Urinary bladder (tissue), 4 donors: ENCODE data around the gene CTLA4. TPM values are rescaled to one million over a fixed set of nuclear protein-coding genes. Genes with fewer than 3 reads are reported as not detected.

Source experiments
- DNase-seq: peaks from one replicate; pipeline ENCODE4 v3.0.0-alpha.2; 2015; ENCODE audit errors: extremely low spot score
- H3K27ac ChIP-seq: one replicate; pipeline ENCODE4 v1.5.1; 2013; ENCODE audit warnings: low read depth, mild to moderate bottlenecking, moderate library complexity
- H3K36me3 ChIP-seq: one replicate; pipeline ENCODE4 v1.6.1; 2013; ENCODE audit warnings: mild to moderate bottlenecking, moderate library complexity; ENCODE audit not compliant: insufficient read depth
- H3K4me1 ChIP-seq: one replicate; pipeline ENCODE4 v1.6.1; 2013; ENCODE audit warnings: mild to moderate bottlenecking, moderate library complexity; ENCODE audit not compliant: insufficient read depth
- H3K4me3 ChIP-seq: one replicate; pipeline ENCODE4 v1.5.1; 2013; ENCODE audit warnings: low read depth, low read length
- WGBS: extraction: QIAGEN DNeasy Blood & Tissue Kit; methylation state at CpG from one replicate; pipeline ENCODE4 v1.1.7; 2013; 5-methylcytosine and 5-hydroxymethylcytosine counted together
- polyA plus RNA-seq: library from polyadenylated mRNA; stranded (reverse); fragments of 200-250 nt; gene quantifications from one replicate; pipeline ENCODE4 v1.2.3, GENCODE V29; 2013
- total RNA-seq: library from RNA; depleted of rRNA; stranded (reverse); fragments of >200 nt; gene quantifications from one replicate; pipeline ENCODE4 v1.2.3, GENCODE V29; 2014
- donor health status: healthy with polysubstance abuse.
- donor health status: healthy.

CTLA4 gene
- total and polyA plus RNA-seq, 2 donors = 0.11 to 0.25 TPM

DNA sequence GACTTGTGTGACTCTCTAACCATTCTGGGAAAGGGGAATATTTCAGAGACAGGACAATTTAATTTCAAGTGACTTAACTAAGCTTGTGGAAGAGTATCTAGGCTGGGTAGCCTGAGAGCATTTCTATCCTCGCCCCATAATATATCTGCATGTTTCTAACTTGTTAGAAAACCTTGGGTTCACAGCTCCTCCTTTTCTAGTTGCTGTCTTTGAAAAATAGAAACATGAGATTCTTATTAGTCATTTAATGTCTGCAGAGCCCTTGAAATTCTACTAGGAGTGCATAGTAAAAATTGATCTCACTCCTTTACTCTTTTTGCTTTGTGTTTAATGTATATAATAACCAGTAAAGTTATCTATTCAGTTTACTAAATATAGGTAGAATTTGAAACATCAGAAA lies 22.4 kb downstream of the CTLA4 start:
- WGBS = 97% methylated on average over 1 of the region's 1 CpG
- no peaks in the 10 kb centered on the region for H3K36me3 ChIP-seq

DNA sequence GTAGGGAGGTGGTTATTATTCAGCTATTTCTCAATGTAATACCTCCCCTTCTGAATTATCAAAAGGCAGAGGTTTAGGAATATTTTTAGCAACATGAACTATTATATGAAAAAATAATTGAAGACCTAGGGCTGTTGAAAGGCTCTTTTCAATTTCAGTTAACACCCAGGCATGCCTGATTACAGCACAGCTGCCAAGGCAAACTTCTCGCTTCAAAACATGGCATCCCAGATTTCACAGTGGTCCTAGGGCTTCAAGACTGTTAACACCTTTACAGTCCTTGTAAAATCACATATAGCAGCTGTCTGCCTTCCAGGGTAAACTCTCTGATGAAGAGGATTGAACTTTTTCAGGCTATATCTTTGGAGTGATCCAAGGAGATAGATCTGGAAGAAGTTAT lies 23.2 kb downstream of the CTLA4 start:
- no peak overlapping the region for H3K27ac ChIP-seq
- no peaks in the 10 kb centered on the region for H3K36me3 ChIP-seq
- no peak for DNase-seq
- no peak overlapping the region for H3K4me3 ChIP-seq
- 64% methylated on average over 1 of the region's 1 CpG for whole genome bisulfite sequencing
- H3K4me1 ChIP-seq = no peaks in the 10 kb centered on the region

More for the DNA sequence above, 22.4 kb downstream of the CTLA4 start:
- DNase-seq = no peak
- H3K4me1 ChIP-seq = no peaks in the 10 kb centered on the region
- H3K4me3 ChIP-seq = no peak overlapping the region
- H3K27ac ChIP-seq = no peak overlapping the region

GRCh38 chr2:203891474-203891873 lies 23.9 kb downstream of the CTLA4 start:
- no peak overlapping the region for H3K27ac ChIP-seq
- no peak for DNase-seq
- H3K36me3 ChIP-seq = no peaks in the 10 kb centered on the region
- WGBS = 98% methylated on average over 2 of the region's 2 CpGs
- H3K4me3 ChIP-seq = no peak overlapping the region
- no peaks in the 10 kb centered on the region for H3K4me1 ChIP-seq

- DNase-seq = no peak
- H3K36me3 ChIP-seq = no peaks in the 10 kb centered on the region
- no peak overlapping the region for H3K4me3 ChIP-seq
- no peaks in the 10 kb centered on the region for H3K4me1 ChIP-seq
- no peak overlapping the region for H3K27ac ChIP-seq
- WGBS = 91% methylated on average over 4 of the region's 4 CpGs
Observed at GRCh38 chr2:203892207-203892606, 24.6 kb downstream of the CTLA4 start.

- Histone ChIP-seq H3K4me3 (no peak overlapping the region), H3K27ac (no peak overlapping the region)
- no peak for DNase-seq
Observed at GRCh38 chr2:203893401-203893800, 25.8 kb downstream of the CTLA4 start.

GRCh38 chr2:203893840-203894239 lies 26.3 kb downstream of the CTLA4 start:
- WGBS = 64% methylated on average over 7 of the region's 7 CpGs
- H3K4me1 ChIP-seq = no peaks in the 10 kb centered on the region
- H3K36me3 ChIP-seq = no peaks in the 10 kb centered on the region
- no peak overlapping the region for H3K27ac ChIP-seq
- DNase-seq = no peak
- H3K4me3 ChIP-seq = no peak overlapping the region

More at GRCh38 chr2:203893401-203893800, 25.8 kb downstream of the CTLA4 start:
- H3K36me3 ChIP-seq = no peaks in the 10 kb centered on the region
- no peaks in the 10 kb centered on the region for H3K4me1 ChIP-seq

GRCh38 chr2:203894262-203894661 lies 26.7 kb downstream of the CTLA4 start:
- Histone ChIP-seq H3K27ac (no peak overlapping the region), H3K36me3 (no peaks in the 10 kb centered on the region), H3K4me3 (no peak overlapping the region), H3K4me1 (no peaks in the 10 kb centered on the region)
- DNase-seq = no peak
- WGBS = 93% methylated on average over 1 of the region's 1 CpG

DNA sequence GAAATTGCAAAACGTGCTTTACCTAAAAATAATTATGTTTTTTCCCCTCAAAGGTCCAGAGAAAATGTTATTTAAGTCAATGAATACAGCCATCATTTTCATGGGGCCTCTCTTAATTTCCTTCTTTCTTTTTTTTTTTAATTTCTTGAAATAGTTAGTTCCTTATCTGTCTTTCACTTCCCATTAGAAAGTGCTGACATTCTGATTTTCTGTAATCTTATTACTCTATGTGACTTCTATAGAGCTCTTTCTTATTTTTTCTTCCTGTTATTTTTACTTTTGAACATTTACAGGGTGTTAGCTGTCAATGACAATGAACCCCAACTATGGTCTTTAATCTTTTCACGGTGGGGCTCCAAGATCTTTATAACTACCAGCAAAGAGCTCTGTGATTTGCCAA lies 30.0 kb downstream of the CTLA4 start:
- Histone ChIP-seq H3K4me3 (no peak overlapping the region), H3K36me3 (no peaks in the 10 kb centered on the region), H3K27ac (no peak overlapping the region), H3K4me1 (no peaks in the 10 kb centered on the region)
- WGBS = 51% methylated on average over 2 of the region's 2 CpGs
- DNase-seq = no peak

DNA sequence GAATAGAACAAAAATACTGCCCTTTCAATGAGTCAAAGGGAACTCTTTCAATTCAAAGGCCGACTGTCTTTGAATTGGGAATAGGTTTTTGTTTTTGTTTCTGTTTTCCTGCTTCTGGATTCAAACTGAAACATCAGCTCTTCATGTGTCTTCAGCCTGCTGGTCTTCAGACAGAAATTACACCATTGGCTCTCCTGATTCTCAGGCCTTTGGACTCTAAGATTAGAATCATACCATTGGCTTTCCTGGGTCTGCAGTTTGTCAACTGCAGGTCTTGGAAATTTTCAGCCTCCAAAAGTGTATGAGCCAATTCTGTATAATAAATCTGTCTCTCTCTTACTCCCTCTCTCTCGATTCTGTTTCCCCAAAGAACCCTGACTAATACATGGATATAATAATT lies 31.1 kb downstream of the CTLA4 start:
- 44% methylated on average over 2 of the region's 2 CpGs for WGBS
- H3K4me1 ChIP-seq = no peaks in the 10 kb centered on the region
- no peak overlapping the region for H3K4me3 ChIP-seq
- H3K36me3 ChIP-seq = no peaks in the 10 kb centered on the region
- DNase-seq = no peak
- H3K27ac ChIP-seq = no peak overlapping the region

DNA sequence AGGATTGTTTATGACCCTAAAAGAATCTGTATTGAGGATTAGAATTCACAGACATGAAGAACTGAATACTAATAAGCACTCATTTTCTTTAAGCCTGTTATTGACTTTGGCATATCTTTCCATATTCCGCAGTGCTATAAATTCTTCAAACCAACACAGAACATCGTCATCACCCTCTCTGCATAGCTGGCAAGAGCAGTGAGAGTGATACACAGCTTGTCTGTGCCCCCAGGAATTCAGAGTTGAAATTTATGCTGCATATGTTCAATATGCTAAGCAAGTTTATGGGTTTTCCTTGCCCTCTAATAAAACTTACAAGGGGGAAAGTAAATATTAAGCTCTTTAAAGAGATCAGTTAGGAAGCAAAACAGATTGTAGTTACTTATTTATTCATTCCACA lies 32.7 kb downstream of the CTLA4 start:
- Histone ChIP-seq H3K4me3 (no peak overlapping the region), H3K36me3 (no peaks in the 10 kb centered on the region), H3K27ac (no peak overlapping the region), H3K4me1 (no peaks in the 10 kb centered on the region)
- 51% methylated on average over 2 of the region's 2 CpGs for WGBS
- no peak for DNase-seq

- Histone ChIP-seq H3K27ac (no peak overlapping the region), H3K36me3 (no peaks in the 10 kb centered on the region), H3K4me1 (no peaks in the 10 kb centered on the region), H3K4me3 (no peak overlapping the region)
- DNase-seq = no peak
- 98% methylated on average over 4 of the region's 4 CpGs for WGBS
Observed at GRCh38 chr2:203904022-203904421, 36.5 kb downstream of the CTLA4 start.

DNA sequence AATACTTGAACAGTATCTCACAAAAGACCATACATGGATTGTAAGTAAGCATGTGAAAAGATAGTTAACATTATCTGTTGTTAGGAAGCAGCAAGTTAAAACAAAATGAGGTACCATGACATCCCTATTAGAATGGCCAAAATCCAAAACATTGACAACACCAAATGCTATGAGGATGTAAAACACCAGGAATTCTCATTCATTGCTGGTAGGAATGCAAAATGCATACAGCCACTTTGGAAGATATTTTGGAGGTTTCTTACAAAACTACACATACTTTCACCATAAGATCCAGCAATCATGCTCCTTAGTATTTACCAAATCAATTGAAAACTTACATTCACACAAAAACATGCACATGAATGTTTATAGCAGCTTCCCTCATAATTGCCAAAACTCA lies 38.1 kb downstream of the CTLA4 start:
- Histone ChIP-seq H3K4me1 (no peaks in the 10 kb centered on the region), H3K27ac (no peak overlapping the region), H3K36me3 (no peaks in the 10 kb centered on the region), H3K4me3 (no peak overlapping the region)
- no peak for DNase-seq

DNA sequence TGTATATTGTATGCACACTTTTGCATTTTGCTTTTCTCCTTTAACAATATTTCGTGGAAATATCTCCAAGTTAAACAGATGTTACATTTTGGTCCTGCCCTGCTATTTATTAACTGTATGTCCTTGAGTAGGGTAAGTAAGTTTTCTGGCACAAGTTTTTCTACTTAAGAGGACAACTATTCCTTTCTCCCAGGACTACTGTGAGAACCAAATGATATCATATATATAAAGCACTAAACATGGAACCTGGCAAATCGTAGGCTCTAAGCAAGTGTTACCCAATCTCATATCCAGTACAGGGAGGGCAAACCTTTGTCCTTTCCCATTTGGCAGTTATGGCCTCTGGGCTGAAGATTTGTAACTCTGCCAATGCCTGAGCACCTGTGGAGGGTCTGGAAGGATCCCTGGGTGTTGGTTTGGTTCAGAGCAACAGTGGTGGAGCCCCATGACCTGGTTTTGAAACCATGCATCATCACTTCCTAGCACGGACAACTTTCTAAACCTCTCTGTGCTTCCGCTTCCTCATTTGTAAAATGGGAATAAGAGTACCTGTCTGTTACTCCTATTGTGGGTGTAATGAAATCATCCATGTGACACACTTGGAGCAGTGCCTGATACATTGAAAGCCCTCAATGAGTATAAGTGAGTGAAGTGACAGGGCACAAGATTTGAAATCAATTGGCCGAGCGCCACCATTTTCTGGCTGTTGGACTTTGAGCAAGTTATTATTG lies 40.7 kb downstream of the CTLA4 start:
- 93% methylated on average over 6 of the region's 6 CpGs for WGBS
- Histone ChIP-seq H3K4me1 (no peaks in the 10 kb centered on the region), H3K36me3 (no peaks in the 10 kb centered on the region), H3K27ac (no peak overlapping the region), H3K4me3 (no peak overlapping the region)
- no peak for DNase-seq

GRCh38 chr2:203908797-203909185 lies 41.2 kb downstream of the CTLA4 start:
- 51% methylated on average over 3 of the region's 3 CpGs for WGBS
- H3K27ac ChIP-seq = no peak overlapping the region

More at GRCh38 chr2:203908797-203909185, 41.2 kb downstream of the CTLA4 start:
- no peaks in the 10 kb centered on the region for H3K36me3 ChIP-seq
- no peak for DNase-seq
- H3K4me3 ChIP-seq = no peak overlapping the region
- H3K4me1 ChIP-seq = no peaks in the 10 kb centered on the region
